HG03457 (cell line): ENCODE measurements around the gene AP4S1.
A peak's percentile ranks its signal among the peaks of the same experiment; 100 is the strongest.
"Not testable (repeated sequence)": the region's sequence is repeated elsewhere in the genome, so short reads cannot be mapped to it uniquely, and the experiment has no call there.

Source experiments
- ATAC-seq: cut with Tn5 transposase; IDR thresholded peaks from one replicate; pipeline ENCODE4 v1.9.1; 2021; ENCODE audit warnings: moderate number of reproducible peaks; ENCODE audit not compliant: unreplicated experiment

The AP4S1 gene, protein sequence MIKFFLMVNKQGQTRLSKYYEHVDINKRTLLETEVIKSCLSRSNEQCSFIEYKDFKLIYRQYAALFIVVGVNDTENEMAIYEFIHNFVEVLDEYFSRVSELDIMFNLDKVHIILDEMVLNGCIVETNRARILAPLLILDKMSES

GRCh38 chr14:31025367-31026076 is at the start of gene AP4S1:
Gene AP4S1, plus strand, starts transcription at chr14:31025649. Its CDS starts 40,548 bp downstream, at chr14:31066197.
- no peak for ATAC-seq

- no peak for ATAC-seq
Measured at GRCh38 chr14:30977752-30978151, 47.7 kb upstream of the AP4S1 start.

DNA sequence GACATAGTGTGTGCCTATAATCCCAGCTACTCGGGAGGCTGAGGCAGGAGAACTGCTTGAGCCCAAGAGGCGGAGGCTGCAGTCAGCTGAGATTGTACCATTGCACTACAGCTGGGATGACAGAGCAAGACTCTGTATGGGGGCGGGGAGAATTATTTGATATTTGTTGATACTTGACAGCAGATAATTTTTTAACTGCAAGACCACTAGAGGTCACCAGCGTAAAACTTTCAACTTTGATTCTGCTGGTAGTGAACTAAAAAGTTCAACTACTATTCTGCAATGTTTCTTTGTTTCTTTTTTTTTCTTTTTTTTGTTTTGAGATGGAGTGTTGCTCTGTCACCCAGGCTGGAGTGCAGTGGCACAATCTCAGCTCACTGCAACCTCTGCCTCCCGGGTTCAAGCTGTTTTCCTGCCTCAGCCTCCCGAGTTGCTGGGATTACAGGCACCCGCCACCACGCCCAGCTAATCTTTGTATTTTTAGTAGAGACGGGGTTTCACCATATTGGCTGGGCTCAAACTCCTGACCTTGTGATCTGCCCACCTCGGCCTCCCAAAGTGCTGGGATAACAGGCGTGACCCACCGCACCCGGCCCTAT is 45.2 kb upstream of the AP4S1 start:
- ATAC-seq: not testable (repeated sequence)

- no peak for ATAC-seq
Measured at GRCh38 chr14:30980980-30981379, 44.5 kb upstream of the AP4S1 start.

DNA sequence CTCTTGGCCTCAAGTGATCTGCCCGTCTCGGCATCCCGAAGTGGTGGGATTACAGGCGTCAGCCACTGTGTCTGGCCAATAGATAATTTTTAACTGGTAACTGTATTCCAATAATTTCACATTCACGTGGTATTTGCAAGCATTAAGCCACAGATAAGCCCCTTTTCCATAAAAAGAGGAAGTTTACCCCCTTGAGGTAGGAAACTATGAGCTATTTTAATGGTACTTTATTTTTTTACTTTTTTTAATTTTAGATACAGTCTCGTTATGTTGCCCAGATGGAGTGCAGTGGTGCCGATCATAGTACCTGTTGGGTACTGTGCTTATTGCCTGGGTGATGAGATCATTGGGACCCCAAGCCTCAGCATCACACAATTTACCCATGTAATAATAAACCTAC is 42.9 kb upstream of the AP4S1 start:
- ATAC-seq: no peak

GRCh38 chr14:30983858-30984257 is 41.6 kb upstream of the AP4S1 start:
- no peak for ATAC-seq

- ATAC-seq: no peak
Measured at GRCh38 chr14:30985796-30986195, 39.7 kb upstream of the AP4S1 start.

- ATAC-seq: no peak
Measured at GRCh38 chr14:30988509-30988908, 36.9 kb upstream of the AP4S1 start.

DNA sequence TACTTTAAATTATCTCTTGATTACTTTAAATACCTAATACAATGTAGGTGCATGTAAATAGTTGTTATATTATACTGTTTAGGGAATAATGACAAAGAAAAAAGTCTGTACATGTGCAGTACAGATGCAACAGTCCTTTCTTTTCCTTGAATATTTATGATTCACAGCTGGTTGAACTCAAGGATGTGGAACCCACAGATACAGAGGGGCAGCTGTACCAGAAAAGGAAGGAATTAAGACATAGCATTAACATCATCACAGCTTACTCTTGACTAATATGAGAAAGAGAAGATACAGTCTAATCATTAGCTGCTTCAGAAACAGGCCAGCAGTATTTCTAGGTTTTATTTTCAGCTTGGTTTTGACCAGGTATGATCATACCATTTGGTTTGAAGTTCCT is 34.7 kb upstream of the AP4S1 start:
- no peak for ATAC-seq

DNA sequence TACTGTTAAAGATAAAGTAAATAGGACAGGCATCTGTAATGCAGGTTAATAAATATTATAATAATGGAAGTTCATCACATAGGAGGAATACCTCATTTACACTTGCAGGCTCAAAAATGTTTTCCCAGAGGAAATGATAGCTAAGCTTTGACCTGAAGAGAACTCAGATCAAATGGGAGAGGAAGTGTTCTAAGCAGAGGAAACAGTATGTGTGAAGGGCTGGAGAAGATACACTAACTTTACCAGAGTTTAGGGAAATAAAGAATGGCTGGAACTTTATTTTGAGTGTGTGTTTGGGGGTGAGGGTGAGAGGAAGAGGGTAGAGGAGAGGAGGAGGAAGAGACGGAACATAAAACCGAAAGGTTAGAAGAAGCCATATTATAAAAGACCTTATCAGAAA is 34.0 kb upstream of the AP4S1 start:
- ATAC-seq: no peak

GRCh38 chr14:30993071-30993470 is 32.4 kb upstream of the AP4S1 start:
- ATAC-seq: no peak

- peak; percentile 52 for ATAC-seq
Measured at GRCh38 chr14:30994681-30995620, 30.5 kb upstream of the AP4S1 start.

GRCh38 chr14:30995689-30996088 is 29.8 kb upstream of the AP4S1 start:
- no peak for ATAC-seq

DNA sequence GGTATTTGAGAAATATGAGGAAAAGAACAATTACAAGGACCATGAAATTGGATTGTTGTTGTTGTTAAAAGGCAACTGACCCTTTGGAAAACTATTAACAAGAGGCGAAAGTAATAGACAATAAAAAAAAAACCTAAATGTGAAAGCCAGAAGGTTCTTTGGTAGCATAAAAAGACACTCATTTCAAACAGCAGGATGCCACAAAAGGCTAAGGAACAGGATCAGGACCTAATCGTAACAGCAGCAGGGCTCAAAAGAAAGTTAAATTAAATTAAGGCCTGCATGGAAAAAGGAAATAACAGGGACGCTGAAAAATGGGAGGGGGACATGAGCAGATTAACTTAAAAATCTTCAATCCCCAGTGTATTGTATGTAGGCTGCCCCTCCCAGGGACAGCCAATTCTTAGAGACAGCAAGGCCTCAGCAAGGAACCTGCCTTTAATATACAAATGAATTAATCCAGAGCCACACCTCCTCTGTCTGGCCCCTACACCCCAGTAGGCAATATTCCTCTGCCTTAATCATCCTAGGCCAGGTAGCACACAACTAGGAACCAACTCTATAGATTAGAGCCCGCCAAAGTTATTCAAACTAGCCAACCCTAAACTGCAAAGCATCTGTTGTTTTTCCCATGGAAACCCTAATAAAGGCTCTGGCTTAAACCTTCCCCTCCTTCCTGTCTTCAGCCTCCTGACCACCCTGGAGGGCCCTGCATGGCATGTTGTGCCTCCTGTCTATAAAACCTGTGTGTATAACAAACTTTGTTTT is 28.4 kb upstream of the AP4S1 start:
- no peak for ATAC-seq

GRCh38 chr14:30998100-30998706 is 27.2 kb upstream of the AP4S1 start:
- no peak for ATAC-seq

DNA sequence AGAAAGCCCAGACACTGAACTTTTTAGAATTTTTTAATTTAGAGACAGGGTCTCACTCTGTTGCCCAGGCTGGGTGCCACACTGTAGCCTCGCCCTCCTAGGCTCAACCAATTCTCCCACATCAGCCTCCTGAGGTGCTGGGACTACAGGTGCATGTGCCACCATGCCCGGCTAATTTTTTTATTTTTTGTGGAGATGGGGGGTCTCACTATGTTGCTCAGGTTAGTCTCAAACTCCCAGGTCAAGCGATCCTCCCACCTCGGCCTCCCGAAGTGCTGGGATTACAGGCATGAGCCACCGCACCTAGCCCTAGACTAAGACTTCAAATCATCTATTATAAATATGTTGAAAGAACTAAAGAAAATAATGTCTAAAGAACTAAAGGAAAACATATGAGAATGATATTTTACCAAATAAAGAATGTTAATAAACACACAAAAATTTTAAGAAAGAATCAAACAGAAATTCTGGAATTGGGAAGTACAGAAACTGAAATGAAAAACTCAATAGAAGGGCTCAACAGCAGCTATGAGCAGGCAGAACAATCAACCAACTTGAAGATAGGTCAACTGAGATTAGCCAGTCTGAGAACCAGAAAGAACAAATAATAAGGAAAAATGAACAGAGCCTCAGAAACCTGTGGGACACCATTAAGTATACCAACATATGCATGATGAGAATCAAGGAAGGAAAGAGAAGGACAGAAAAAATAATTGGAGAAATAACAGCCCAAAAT is 26.2 kb upstream of the AP4S1 start:
- no peak for ATAC-seq

DNA sequence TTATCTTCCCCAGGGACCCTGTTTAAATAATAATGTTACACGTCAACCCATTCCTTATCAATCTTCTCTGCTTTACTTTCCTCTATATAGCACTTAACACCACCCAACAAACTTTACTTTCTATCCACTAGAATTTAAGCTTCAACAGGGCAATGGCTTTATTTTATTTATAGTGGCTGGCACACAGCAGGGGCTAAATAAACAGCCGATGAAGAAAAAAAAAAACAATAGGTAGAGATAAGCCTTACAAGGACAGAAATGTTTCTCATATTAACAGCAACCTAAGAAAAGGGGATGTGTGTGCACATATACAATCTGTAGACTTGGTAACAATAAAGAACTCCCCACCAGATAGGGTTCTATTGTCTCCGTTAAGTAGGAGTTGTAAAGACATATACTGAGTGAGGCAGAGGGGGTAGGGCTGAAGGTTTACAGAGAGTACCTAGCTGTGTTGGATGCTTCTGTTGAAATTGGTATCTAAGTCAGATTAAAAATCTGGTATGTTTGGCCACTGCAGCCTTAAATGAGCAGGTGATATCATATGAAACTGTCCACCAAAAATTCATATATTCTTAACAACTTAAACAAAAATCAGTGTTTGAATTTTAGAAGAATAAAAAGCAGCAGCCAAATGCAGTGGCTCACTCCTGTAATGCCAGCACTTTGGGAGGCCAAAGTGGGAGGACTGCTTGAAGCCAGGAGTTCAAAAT is 24.7 kb upstream of the AP4S1 start:
- ATAC-seq: no peak

DNA sequence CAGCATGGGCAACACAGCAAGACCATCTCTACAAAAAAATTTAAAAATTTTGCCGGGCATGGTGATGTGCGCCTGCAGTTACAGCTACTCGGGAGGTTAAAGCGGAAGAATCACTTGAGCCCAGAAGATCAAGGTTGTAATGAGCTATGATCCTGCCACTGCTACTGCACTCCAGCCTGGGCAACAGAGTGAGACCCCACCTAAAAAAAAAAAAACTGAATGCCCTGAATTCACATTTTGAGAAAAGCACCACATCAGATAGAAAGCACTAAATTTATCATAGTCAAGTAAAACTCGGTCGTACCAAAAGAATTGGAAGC is 24.1 kb upstream of the AP4S1 start:
- no peak for ATAC-seq

- ATAC-seq: no peak
Measured at GRCh38 chr14:31003284-31003683, 22.2 kb upstream of the AP4S1 start.
